GM21737 (cell line): Measurements from ENCODE around the gene ZNF322.

Experiments used
- ATAC-seq: cut with Tn5 transposase; IDR thresholded peaks from one replicate; pipeline ENCODE4 v1.9.1; 2021; ENCODE audit warnings: mild to moderate bottlenecking, moderate library complexity; ENCODE audit not compliant: unreplicated experiment

Gene ZNF322

GRCh38 chr6:26613689-26614683 lies 45.6 kb downstream of the ZNF322 start:
- ATAC-seq = no peak

GRCh38 chr6:26613201-26613600 lies 46.3 kb downstream of the ZNF322 start:
- no peak for ATAC-seq

- ATAC-seq = no peak
Measured at GRCh38 chr6:26611599-26611998, 47.9 kb downstream of the ZNF322 start.

DNA sequence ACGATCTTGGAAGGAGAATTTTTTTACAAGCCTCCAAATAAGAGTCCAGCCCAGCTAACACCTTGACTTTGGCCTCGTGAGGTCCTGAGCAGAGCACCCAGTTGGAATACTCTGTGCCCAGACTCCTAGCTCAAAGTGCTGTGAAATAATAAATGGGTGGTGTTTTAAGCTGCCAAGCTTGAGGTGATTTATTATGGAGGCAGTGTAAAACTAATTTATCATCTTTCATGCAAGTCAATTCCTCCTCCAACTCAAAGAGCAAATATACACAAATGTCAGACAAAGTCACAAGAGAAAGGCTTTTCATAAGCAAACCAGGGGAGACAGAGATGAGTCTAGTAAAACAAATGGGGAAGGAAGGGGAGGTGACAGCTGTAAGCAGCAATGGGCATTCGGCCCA lies 50.1 kb downstream of the ZNF322 start:
- ATAC-seq = no peak

GRCh38 chr6:26607434-26608230 lies 51.9 kb downstream of the ZNF322 start:
- ATAC-seq = no peak

DNA sequence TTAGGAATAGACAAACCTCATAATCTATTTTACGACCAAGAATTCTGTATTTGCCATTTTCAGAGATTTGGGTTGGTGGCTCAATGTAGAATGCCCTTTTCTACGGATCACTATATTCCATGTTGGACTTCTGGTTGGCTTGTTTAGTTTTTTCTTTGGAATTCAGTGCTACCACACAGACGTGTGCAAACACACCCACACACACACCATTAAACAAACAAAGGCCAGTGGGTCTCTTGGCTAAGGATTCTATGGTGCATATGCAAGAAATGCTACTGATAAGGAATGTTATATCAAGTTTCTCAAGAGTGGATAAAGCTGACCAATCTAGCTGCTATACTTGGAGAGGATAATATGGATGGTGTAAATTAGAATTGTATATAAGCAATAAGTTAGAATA lies 54.7 kb downstream of the ZNF322 start:
- ATAC-seq = no peak

- no peak for ATAC-seq
Measured at GRCh38 chr6:26604026-26604425, 55.5 kb downstream of the ZNF322 start.

DNA sequence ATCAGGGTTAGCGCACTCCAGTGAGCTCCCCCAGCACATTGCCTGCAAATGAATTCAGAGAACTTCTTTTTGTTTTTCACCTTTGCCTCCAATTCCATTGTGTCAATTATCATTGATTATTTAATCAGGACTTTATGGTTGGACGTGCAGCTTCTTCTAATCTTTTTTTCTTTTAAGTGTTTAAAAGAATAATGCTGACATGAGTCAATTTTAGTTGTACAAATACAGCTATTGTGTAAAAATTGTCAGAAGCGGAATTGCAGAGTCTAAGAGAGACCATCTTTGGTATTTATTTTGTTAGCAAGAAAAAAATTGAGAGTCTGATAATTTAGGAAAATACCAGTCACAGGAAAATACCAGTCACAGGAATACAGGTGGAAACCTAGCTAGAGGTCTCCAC lies 57.3 kb downstream of the ZNF322 start:
- no peak for ATAC-seq

DNA sequence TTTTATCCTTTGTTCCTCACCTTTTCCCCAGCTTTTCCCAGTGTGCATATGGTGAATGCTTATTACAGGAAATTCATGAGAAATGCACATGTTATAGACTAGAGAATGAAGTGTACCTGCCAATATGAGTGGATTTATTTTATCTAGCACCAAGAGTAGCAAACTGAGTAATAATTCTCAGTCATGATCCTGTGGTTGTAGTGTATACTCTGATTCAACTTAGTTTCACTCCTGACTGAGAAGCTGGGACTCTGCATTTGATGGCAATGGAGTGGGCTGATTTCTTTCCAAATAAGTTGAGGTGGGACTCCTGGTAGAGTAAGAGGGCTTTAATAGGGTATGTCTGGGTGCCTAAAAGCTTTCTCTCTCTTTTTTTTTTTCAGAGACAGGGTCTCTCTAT lies 58.8 kb downstream of the ZNF322 start:
- ATAC-seq = no peak

- ATAC-seq = no peak
Measured at GRCh38 chr6:26599591-26599990, 60.0 kb downstream of the ZNF322 start.

GRCh38 chr6:26599134-26599533 lies 60.4 kb downstream of the ZNF322 start:
- ATAC-seq = no peak

DNA sequence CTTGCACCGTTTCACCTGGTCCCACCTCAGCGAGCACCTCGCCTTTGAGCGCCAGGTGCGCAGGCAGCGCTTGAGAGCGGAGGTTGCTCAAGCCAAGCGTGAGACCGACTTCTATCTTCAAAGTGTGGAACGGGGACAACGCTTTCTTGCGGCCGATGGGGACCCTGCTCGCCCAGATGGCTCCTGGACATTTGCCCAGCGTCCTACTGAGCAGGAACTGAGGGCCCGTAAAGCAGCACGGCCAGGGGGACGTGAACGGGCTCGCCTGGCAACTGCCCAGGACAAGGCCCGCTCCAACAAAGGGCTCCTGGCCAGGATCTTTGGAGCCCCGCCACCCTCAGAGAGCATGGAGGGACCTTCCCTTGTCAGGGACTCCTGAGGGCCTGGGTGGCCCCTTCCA lies 61.3 kb downstream of the ZNF322 start:
- no peak for ATAC-seq

DNA sequence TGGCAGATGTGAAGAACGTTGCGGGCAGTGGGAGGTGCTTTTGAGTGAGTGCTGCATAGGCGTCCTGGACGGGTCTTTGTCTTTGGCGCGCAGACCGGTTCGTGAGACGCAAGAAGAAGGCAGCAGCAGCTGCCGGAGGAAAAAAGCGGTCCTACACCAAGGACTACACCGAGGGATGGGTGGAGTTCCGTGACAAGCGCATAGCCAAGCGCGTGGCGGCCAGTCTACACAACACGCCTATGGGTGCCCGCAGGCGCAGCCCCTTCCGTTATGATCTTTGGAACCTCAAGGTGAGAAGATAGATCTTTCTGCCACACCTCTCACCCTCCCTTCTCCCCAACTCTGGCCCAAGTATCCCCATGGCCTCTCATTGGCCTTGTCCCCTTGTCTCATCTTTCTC lies 61.7 kb downstream of the ZNF322 start:
- no peak for ATAC-seq

DNA sequence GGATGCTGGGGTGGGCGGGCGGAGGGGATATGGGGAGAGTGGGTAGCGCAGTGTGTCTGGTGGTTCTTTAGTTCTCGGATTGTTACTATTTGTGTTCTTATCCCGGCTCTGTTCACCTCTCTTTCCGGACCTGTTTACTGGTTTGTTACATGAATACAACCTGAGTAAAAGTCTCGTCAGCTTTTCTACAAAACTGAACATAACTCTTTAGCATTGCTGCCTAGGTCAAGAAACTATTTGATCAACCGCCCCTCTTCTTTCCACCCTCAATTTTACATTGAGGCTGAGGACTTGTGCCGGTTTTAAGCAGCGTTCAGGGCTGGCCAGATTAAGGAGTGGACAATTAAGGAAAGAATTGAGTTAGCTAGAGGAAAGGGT lies 62.2 kb downstream of the ZNF322 start:
- ATAC-seq = no peak

- peak; percentile 55 for ATAC-seq
Measured at GRCh38 chr6:26596579-26597388, 62.8 kb downstream of the ZNF322 start, which contains the start of gene ABT1. ABT1 (plus strand) TSS chr6:26596953; CDS start chr6:26596983, 30 bp downstream.

GRCh38 chr6:26595669-26596269 lies 63.8 kb downstream of the ZNF322 start:
- peak; percentile 69 for ATAC-seq

DNA sequence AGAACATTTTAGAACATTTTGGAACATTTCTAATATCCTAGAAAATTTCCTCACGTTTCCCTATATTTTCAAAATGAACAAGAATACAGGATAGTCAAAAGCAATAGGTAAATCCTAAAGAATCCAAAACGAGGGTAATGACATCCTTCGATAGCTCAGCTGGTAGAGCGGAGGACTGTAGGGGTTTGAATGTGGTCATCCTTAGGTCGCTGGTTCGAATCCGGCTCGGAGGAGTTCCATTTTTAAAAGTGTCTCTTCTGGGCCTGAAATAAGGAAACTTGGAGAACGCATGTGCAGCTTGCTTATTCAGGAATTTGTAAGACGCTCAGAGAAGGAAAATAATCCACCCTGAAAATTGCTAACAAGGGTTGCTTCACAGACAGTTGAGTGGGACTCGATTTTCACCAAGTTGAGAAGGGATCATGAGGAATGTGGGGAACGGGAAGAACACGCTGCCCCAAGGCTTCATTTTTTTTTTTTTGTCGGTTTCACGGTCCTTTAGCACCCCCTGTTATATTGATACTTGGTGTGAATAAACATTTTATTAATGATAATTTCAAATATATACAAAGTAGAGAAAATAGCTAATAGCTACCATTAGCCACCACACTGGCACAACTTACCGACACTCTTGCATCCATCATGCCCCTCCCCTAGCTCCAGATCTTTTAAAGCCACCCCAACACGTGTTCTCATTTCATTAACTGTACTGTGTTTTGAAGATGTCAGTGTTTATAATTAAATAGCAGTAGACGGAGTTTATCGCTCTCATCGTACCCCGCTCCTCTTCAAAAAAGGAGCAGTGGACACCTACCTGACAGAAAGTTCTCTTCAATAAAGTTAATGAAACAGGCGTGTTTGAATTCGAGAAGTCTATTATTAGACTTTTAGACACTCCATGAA lies 64.6 kb downstream of the ZNF322 start:
- no peak for ATAC-seq

DNA sequence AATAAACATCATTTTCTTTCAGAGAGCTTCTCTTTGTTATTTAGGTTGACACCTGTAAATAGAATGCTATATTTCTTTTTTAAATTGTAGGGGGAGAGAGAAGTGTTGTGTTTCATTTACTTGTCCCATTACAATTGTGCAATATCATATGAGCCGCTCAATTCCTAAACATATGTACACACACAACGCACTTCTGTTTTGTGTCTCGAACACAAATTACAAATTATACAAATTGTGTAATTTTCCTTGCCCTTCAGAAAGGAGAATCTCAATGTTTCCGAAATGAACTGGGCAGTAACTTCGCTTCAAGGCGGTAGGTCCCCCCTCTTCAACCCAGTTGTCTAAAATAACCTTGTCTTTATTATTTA lies 65.4 kb downstream of the ZNF322 start:
- no peak for ATAC-seq

DNA sequence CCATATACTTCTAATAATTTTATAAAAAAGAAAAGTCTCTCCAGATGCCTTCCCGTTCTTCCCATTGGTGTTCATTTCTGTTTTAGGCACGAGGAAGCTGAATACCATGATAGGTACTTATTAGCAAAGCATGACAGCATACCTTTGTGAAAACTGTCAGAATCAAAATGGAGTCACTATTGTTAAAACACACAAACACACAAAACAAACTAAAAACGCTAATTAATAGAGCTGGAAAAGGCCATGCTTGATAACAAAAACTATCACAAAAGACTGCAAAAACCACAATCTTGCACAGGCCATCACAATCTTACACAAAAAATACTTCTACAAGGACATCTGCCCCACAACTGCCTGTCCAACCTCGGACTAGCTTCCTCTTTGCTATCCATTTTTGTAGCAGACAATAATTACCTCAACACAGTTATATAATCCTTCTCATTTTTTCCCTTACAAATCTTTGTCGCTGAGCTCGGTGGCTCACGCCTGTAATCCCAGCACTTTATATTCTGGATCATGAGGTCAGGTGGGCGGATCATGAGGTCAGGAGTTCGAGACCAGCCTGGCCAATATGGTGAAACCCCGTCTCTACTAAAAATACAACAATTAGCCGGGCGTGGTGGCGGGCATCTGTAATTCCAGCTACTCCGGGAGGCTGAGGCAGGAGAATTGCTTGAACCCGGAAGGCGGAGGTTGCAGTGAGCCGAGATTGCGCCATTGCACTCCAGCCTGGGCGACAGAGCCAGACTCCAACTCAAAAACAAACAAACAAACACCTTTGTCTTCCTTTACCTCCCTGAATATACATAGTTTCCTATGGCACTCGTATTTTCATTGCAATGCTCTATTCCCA lies 66.0 kb downstream of the ZNF322 start:
- ATAC-seq = no peak
